Duodenal mucosa (tissue), 2 donors: Measurements from ENCODE around the gene TTYH1.

ENCODE experiments used
- H3K27ac ChIP-seq: one replicate; pipeline ENCODE4 v1.7.0; 2013; ENCODE audit warnings: low read depth, low read length
- H3K27me3 ChIP-seq, 2 donors: one replicate each; pipeline ENCODE4 v1.7.0; 2013; ENCODE audit warnings: low read length in 2 of 2, control low read depth in 1 of 2; ENCODE audit not compliant: insufficient read depth in 2 of 2, control insufficient read depth in 1 of 2
- H3K36me3 ChIP-seq, 2 donors: one replicate each; pipeline ENCODE4 v1.7.0; 2013; ENCODE audit warnings: low read length in 2 of 2, control low read depth in 1 of 2; ENCODE audit not compliant: insufficient read depth in 2 of 2, control insufficient read depth in 1 of 2
- H3K4me1 ChIP-seq, 2 donors: one replicate each; pipeline ENCODE4 v1.7.0; 2013; ENCODE audit warnings: low read length in 2 of 2, control low read depth in 1 of 2; ENCODE audit not compliant: insufficient read depth in 2 of 2, control insufficient read depth in 1 of 2
- H3K4me3 ChIP-seq, 2 donors: one replicate each; pipeline ENCODE4 v1.7.0; 2013; ENCODE audit warnings: low read length in 2 of 2, low read depth in 1 of 2
- H3K9ac ChIP-seq, 2 donors: one replicate each; pipeline ENCODE4 v1.7.0; 2013; ENCODE audit warnings: low read length in 2 of 2, low read depth in 1 of 2
- H3K9me3 ChIP-seq, 2 donors: one replicate each; pipeline ENCODE4 v1.7.0; 2013; ENCODE audit warnings: low read length in 2 of 2, control low read depth in 1 of 2; ENCODE audit not compliant: control insufficient read depth in 1 of 2

The TTYH1 gene

GRCh38 chr19:54392105-54392504, 23.2 kb upstream of the TTYH1 start:
- Histone ChIP-seq H3K27ac (no peak overlapping the region), H3K4me3 (no peak overlapping the region), H3K36me3 (no peaks in the 10 kb centered on the region), H3K27me3 (peaks cover 7 to 8% of the 10 kb centered on the region in 2 donors), H3K9ac (no peak overlapping the region), H3K9me3 (no peaks in the 10 kb centered on the region), H3K4me1 (peaks cover 5 to 7% of the 10 kb centered on the region in 2 donors)

- Histone ChIP-seq H3K4me1 (peaks cover 4 to 7% of the 10 kb centered on the region in 2 donors), H3K36me3 (no peaks in the 10 kb centered on the region), H3K27me3 (peaks cover 3% of the 10 kb centered on the region in 2 donors)
Observed at GRCh38 chr19:54393381-54393780, 21.9 kb upstream of the TTYH1 start.

GRCh38 chr19:54395685-54396084, 19.6 kb upstream of the TTYH1 start:
- Histone ChIP-seq H3K9me3 (no peaks in the 10 kb centered on the region), H3K27me3 (no peaks in the 10 kb centered on the region), H3K27ac (no peak overlapping the region), H3K9ac (no peak overlapping the region), H3K4me3 (no peak overlapping the region), H3K4me1 (no peaks in the 10 kb centered on the region), H3K36me3 (no peaks in the 10 kb centered on the region)

More at GRCh38 chr19:54393381-54393780, 21.9 kb upstream of the TTYH1 start:
- H3K9ac ChIP-seq = no peak overlapping the region
- no peak overlapping the region for H3K27ac ChIP-seq
- H3K9me3 ChIP-seq = no peaks in the 10 kb centered on the region
- H3K4me3 ChIP-seq = no peak overlapping the region

- Histone ChIP-seq H3K9me3 (no peaks in the 10 kb centered on the region), H3K4me1 (no peaks in the 10 kb centered on the region), H3K36me3 (no peaks in the 10 kb centered on the region), H3K27ac (no peak overlapping the region), H3K9ac (no peak overlapping the region), H3K27me3 (no peaks in the 10 kb centered on the region), H3K4me3 (no peak overlapping the region)
Observed at GRCh38 chr19:54399189-54399588, 16.1 kb upstream of the TTYH1 start.

GRCh38 chr19:54400913-54401312, 14.4 kb upstream of the TTYH1 start:
- H3K36me3 ChIP-seq = no peaks in the 10 kb centered on the region
- no peaks in the 10 kb centered on the region for H3K9me3 ChIP-seq
- H3K4me3 ChIP-seq = no peak overlapping the region
- H3K27me3 ChIP-seq = no peaks in the 10 kb centered on the region
- no peak overlapping the region for H3K27ac ChIP-seq
- H3K9ac ChIP-seq = no peak overlapping the region
- H3K4me1 ChIP-seq = no peaks in the 10 kb centered on the region

GRCh38 chr19:54403054-54403453, 12.2 kb upstream of the TTYH1 start:
- Histone ChIP-seq H3K27me3 (no peaks in the 10 kb centered on the region), H3K9me3 (no peaks in the 10 kb centered on the region), H3K4me1 (no peaks in the 10 kb centered on the region), H3K27ac (no peak overlapping the region), H3K36me3 (no peaks in the 10 kb centered on the region), H3K9ac (no peak overlapping the region), H3K4me3 (no peak overlapping the region)

- H3K27me3 ChIP-seq = peaks cover 0 to 4% of the 10 kb centered on the region in 2 donors
- H3K4me3 ChIP-seq = no peak overlapping the region
- H3K9ac ChIP-seq = no peak overlapping the region
- H3K27ac ChIP-seq = no peak overlapping the region
- H3K4me1 ChIP-seq = no peaks in the 10 kb centered on the region
- no peaks in the 10 kb centered on the region for H3K36me3 ChIP-seq
- H3K9me3 ChIP-seq = no peaks in the 10 kb centered on the region
Observed at GRCh38 chr19:54405628-54406027, 9.6 kb upstream of the TTYH1 start.

- H3K4me3 ChIP-seq = no peak overlapping the region
- no peaks in the 10 kb centered on the region for H3K36me3 ChIP-seq
- H3K4me1 ChIP-seq = no peaks in the 10 kb centered on the region
- no peak overlapping the region for H3K9ac ChIP-seq
- H3K27ac ChIP-seq = no peak overlapping the region
- H3K9me3 ChIP-seq = no peaks in the 10 kb centered on the region
- H3K27me3 ChIP-seq = peaks cover 0 to 4% of the 10 kb centered on the region in 2 donors
Observed at GRCh38 chr19:54407780-54408179, 7.5 kb upstream of the TTYH1 start.

- peaks cover 0 to 4% of the 10 kb centered on the region in 2 donors for H3K27me3 ChIP-seq
- H3K36me3 ChIP-seq = no peaks in the 10 kb centered on the region
- no peaks in the 10 kb centered on the region for H3K4me1 ChIP-seq
- H3K27ac ChIP-seq = no peak overlapping the region
- no peaks in the 10 kb centered on the region for H3K9me3 ChIP-seq
- H3K4me3 ChIP-seq = no peak overlapping the region
- no peak overlapping the region for H3K9ac ChIP-seq
Observed at GRCh38 chr19:54408456-54409026, 6.7 kb upstream of the TTYH1 start.

- Histone ChIP-seq H3K36me3 (no peaks in the 10 kb centered on the region), H3K9me3 (no peaks in the 10 kb centered on the region), H3K9ac (no peak overlapping the region), H3K4me3 (no peak overlapping the region), H3K27me3 (peaks cover 5 to 15% of the 10 kb centered on the region in 2 donors), H3K4me1 (no peaks in the 10 kb centered on the region), H3K27ac (no peak overlapping the region)
Observed at GRCh38 chr19:54411033-54411432, 4.2 kb upstream of the TTYH1 start.

GRCh38 chr19:54412877-54413276, 2.4 kb upstream of the TTYH1 start:
- Histone ChIP-seq H3K4me1 (peaks cover under 1 to 8% of the 10 kb centered on the region in 2 donors), H3K4me3 (no peak overlapping the region), H3K27ac (no peak overlapping the region), H3K9ac (no peak overlapping the region), H3K9me3 (no peaks in the 10 kb centered on the region), H3K27me3 (peaks cover 23 to 33% of the 10 kb centered on the region in 2 donors), H3K36me3 (no peaks in the 10 kb centered on the region)
